Astrocyte (in vitro differentiated cells and primary cell): ENCODE data around the gene UQCRC2.

ENCODE experiments used
- CTCF ChIP-seq: IDR thresholded peaks from 2 replicates; pipeline ENCODE4 v1.5.1; 2011; ENCODE audit warnings: low read depth, mild to moderate bottlenecking, inconsistent platforms, low read length, moderate library complexity; ENCODE audit not compliant: insufficient read depth
- EZH2 ChIP-seq: IDR thresholded peaks from 2 replicates; pipeline ENCODE4 v1.6.1; 2012; ENCODE audit warnings: mild to moderate bottlenecking, low read length, inconsistent platforms; ENCODE audit not compliant: insufficient read depth

- TF ChIP-seq CTCF (no peak), EZH2 (no peak)
These were observed 36.6 kb downstream of the UQCRC2 start for GRCh38 chr16:21989751-21990150.
